ENCODE results near the gene SLC16A7.

SLC16A7 gene

GRCh38 chr12:59708064-59708463, 112.2 kb downstream of the SLC16A7 start:
- ATAC-seq (ENCODE audit: insufficient read depth, low read depth), result no peak
- Histone ChIP-seq H3K9ac (ENCODE audit: low read depth, low read length) (no peak overlapping the region), H3K27ac (ENCODE audit: low read length) (no peak overlapping the region), H3K4me1 (ENCODE audit: insufficient read depth, low read length) (no peaks in the 10 kb centered on the region), H3K79me2 (ENCODE audit: insufficient read depth, low read length) (no peaks in the 10 kb centered on the region), H3K9me3 (ENCODE audit: insufficient read depth, low read length, severe bottlenecking) (no peaks in the 10 kb centered on the region), H2AFZ (ENCODE audit: low read depth, low read length) (no peak overlapping the region), H3K27me3 (ENCODE audit: insufficient read depth, low read length, poor library complexity) (no peaks in the 10 kb centered on the region), H3K4me2 (ENCODE audit: insufficient read depth, low read length) (no peak overlapping the region), H3K36me3 (ENCODE audit: insufficient read depth, low read length) (peaks cover 11% of the 10 kb centered on the region; the same call in 1 of the 2 replicates), H3K4me3 (ENCODE audit: low read depth in 1 of 2, low read length in 2 of 2) (no peak overlapping the region), H4K20me1 (ENCODE audit: insufficient read depth, low read length) (no peaks in the 10 kb centered on the region)
- no peak for DNase-seq
- TF ChIP-seq EZH2 (IDR thresholded peaks at IDR 0.05; ENCODE audit: borderline replicate concordance, low read depth, low read length, severe bottlenecking) (no peak), CTCF (IDR thresholded peaks at IDR 0.05; ENCODE audit: borderline replicate concordance, extremely low read depth, low read length, poor library complexity, severe bottlenecking) (no peak)

DNA sequence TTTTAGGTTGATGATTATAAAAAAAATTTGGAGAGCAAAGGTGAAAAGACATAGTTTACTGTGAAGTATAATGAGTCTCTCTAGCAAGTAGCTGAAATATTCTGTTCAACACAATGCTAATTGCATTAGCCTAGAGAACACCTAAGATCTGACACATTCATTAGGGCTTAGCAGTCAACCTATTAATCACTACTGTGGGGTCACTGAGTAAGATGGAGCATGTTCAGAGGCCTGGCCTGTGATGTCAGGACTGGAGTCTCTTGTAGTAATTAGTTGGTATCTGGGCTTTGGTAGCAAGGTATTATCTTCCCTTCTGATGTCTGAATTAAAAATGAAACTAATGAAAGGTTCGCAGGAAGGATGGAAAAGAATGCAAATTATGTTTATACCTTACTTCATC, 112.7 kb downstream of the SLC16A7 start:
- Histone ChIP-seq H3K4me2 (ENCODE audit: insufficient read depth, low read length) (no peak overlapping the region), H3K4me3 (ENCODE audit: low read depth in 1 of 2, low read length in 2 of 2) (no peak overlapping the region), H3K9ac (ENCODE audit: low read depth, low read length) (no peak overlapping the region), H3K27me3 (ENCODE audit: insufficient read depth, low read length, poor library complexity) (no peaks in the 10 kb centered on the region), H2AFZ (ENCODE audit: low read depth, low read length) (no peak overlapping the region), H4K20me1 (ENCODE audit: insufficient read depth, low read length) (no peaks in the 10 kb centered on the region), H3K27ac (ENCODE audit: low read length) (no peak overlapping the region), H3K9me3 (ENCODE audit: insufficient read depth, low read length, severe bottlenecking) (no peaks in the 10 kb centered on the region), H3K79me2 (ENCODE audit: insufficient read depth, low read length) (no peaks in the 10 kb centered on the region), H3K4me1 (ENCODE audit: insufficient read depth, low read length) (no peaks in the 10 kb centered on the region), H3K36me3 (ENCODE audit: insufficient read depth, low read length) (peaks cover 11% of the 10 kb centered on the region; the same call in 1 of the 2 replicates)
- no peak for DNase-seq
- ATAC-seq (ENCODE audit: insufficient read depth, low read depth), result no peak
- TF ChIP-seq CTCF (IDR thresholded peaks at IDR 0.05; ENCODE audit: borderline replicate concordance, extremely low read depth, low read length, poor library complexity, severe bottlenecking) (no peak), EZH2 (IDR thresholded peaks at IDR 0.05; ENCODE audit: borderline replicate concordance, low read depth, low read length, severe bottlenecking) (no peak)

DNA sequence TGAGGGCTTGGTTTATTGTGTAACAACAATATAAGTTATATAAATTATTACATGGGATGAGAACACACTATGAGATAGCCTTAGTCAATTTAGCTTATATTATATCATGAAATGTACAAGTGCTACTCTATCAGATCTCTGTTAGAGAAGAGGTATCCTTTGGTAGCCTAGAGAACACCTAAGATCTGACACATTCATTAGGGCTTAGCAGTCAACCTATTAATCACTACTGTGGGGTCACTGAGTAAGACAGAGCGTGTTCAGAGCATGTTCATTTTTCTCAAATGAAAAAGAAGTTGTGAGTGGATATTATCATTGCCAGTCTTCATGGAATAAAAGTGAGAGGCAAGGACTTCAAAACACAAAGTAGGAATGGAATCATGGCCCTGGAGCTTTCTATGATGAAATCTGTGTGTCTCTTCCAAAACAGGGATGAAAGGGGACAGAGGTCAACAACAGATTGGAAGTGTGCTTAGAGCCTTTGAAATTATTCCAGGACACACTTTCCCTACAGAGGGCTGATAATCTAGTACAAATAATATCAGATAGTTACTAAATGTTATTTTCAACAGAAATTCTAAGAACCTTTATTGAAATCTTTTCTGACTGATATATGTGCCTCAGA, 114.3 kb downstream of the SLC16A7 start:
- ATAC-seq (ENCODE audit: insufficient read depth, low read depth), result no peak
- H3K9me3 ChIP-seq (ENCODE audit: insufficient read depth, low read length, severe bottlenecking), result no peaks in the 10 kb centered on the region
- no peak overlapping the region for H3K4me2 ChIP-seq (ENCODE audit: insufficient read depth, low read length)

More for the DNA sequence above, 114.3 kb downstream of the SLC16A7 start:
- Histone ChIP-seq H3K36me3 (ENCODE audit: insufficient read depth, low read length) (peaks cover 8% of the 10 kb centered on the region; the same call in 1 of the 2 replicates), H3K9ac (ENCODE audit: low read depth, low read length) (no peak overlapping the region), H3K4me1 (ENCODE audit: insufficient read depth, low read length) (no peaks in the 10 kb centered on the region), H3K79me2 (ENCODE audit: insufficient read depth, low read length) (no peaks in the 10 kb centered on the region), H3K4me3 (ENCODE audit: low read depth in 1 of 2, low read length in 2 of 2) (no peak overlapping the region), H3K27me3 (ENCODE audit: insufficient read depth, low read length, poor library complexity) (no peaks in the 10 kb centered on the region), H2AFZ (ENCODE audit: low read depth, low read length) (no peak overlapping the region), H4K20me1 (ENCODE audit: insufficient read depth, low read length) (no peaks in the 10 kb centered on the region), H3K27ac (ENCODE audit: low read length) (no peak overlapping the region)
- DNase-seq, result no peak
- TF ChIP-seq EZH2 (IDR thresholded peaks at IDR 0.05; ENCODE audit: borderline replicate concordance, low read depth, low read length, severe bottlenecking), result no peak
- TF ChIP-seq CTCF (IDR thresholded peaks at IDR 0.05; ENCODE audit: borderline replicate concordance, extremely low read depth, low read length, poor library complexity, severe bottlenecking), result no peak

All from DND-41 (cell line).